ENCODE measurements around the gene NAV3.

- TF ChIP-seq CTCF (IDR thresholded peaks at IDR 0.05), result no peak
- TF ChIP-seq POLR2A (IDR thresholded peaks at IDR 0.05), result no peak
- no peak for TF ChIP-seq POLR2AphosphoS5 (IDR thresholded peaks at IDR 0.05)
- no peak for TF ChIP-seq EP300 (IDR thresholded peaks at IDR 0.05)
Observed at GRCh38 chr12:78232756-78233155, 402.1 kb downstream of the NAV3 start.

All from gastroesophageal sphincter (tissue), 3 donors.